Adipose tissue (tissue), 3 donors: Measurements from ENCODE around the gene RBBP5. TPM values are rescaled to one million over a fixed set of nuclear protein-coding genes. Genes with fewer than 3 reads are reported as not detected.

Source experiments
- H3K27ac ChIP-seq: one replicate; pipeline ENCODE4 v1.5.1; 2013; ENCODE audit warnings: low read depth, low read length
- WGBS, 3 donors: extraction: QIAGEN DNeasy Blood & Tissue Kit; methylation state at CpG; one replicate each; pipeline ENCODE4 v1.1.7; 2013; 5-methylcytosine and 5-hydroxymethylcytosine counted together
- polyA plus RNA-seq, 3 donors: library from polyadenylated mRNA; stranded (reverse); fragments of 200-250 nt; gene quantifications; one replicate each; pipeline ENCODE4 v1.2.3, GENCODE V29; 2013
- donor health status: healthy with polysubstance abuse.
- donor health status: Bipolar disorder and iron deficiency.
- donor health status: healthy.

RBBP5 gene
- polyA plus RNA-seq, 3 donors: 4.2 to 6.0 (median 5.6) TPM

- H3K27ac ChIP-seq: no peak overlapping the region
- 79 to 96% (median 92%) methylated on average over 4 of the region's 4 CpGs for WGBS, 3 donors
These were observed 39.3 kb downstream of the RBBP5 start for GRCh38 chr1:205082431-205082830.

GRCh38 chr1:205077934-205078311, 43.9 kb downstream of the RBBP5 start:
- WGBS, 3 donors: 68 to 90% (median 72%) methylated on average over 1 of the region's 1 CpG
- H3K27ac ChIP-seq: no peak overlapping the region

- WGBS, 3 donors: 87 to 91% (median 87%) methylated on average over 7 of the region's 7 CpGs
These were observed 44.4 kb downstream of the RBBP5 start for GRCh38 chr1:205077158-205077933.

GRCh38 chr1:205076245-205076761, 45.5 kb downstream of the RBBP5 start:
- WGBS, 3 donors: 74 to 77% (median 74%) methylated on average over 4 of the region's 4 CpGs
- H3K27ac ChIP-seq: no peak overlapping the region

More at GRCh38 chr1:205077158-205077933, 44.4 kb downstream of the RBBP5 start:
- H3K27ac ChIP-seq: no peak overlapping the region

GRCh38 chr1:205075642-205076155, 46.1 kb downstream of the RBBP5 start:
- WGBS, 3 donors: 58 to 69% (median 67%) methylated on average over 7 of the region's 7 CpGs
- no peak overlapping the region for H3K27ac ChIP-seq

GRCh38 chr1:205074513-205074912, 47.3 kb downstream of the RBBP5 start:
- no peak overlapping the region for H3K27ac ChIP-seq
- 91 to 94% (median 92%) methylated on average over 7 of the region's 7 CpGs for WGBS, 3 donors

- WGBS, 3 donors: 89 to 95% (median 93%) methylated on average over 11 of the region's 11 CpGs
- no peak overlapping the region for H3K27ac ChIP-seq
These were observed 47.7 kb downstream of the RBBP5 start for GRCh38 chr1:205074084-205074483.

GRCh38 chr1:205073511-205073910, 48.3 kb downstream of the RBBP5 start:
- WGBS, 3 donors: 86 to 87% (median 87%) methylated on average over 12 of the region's 12 CpGs
- no peak overlapping the region for H3K27ac ChIP-seq

GRCh38 chr1:205072881-205073280, 48.9 kb downstream of the RBBP5 start:
- 81 to 89% (median 88%) methylated on average over 8 of the region's 8 CpGs for WGBS, 3 donors
- no peak overlapping the region for H3K27ac ChIP-seq

- WGBS, 3 donors: 76 to 89% (median 87%) methylated on average over 9 of the region's 9 CpGs
- no peak overlapping the region for H3K27ac ChIP-seq
These were observed 49.5 kb downstream of the RBBP5 start for GRCh38 chr1:205072286-205072685.

- 75 to 93% (median 82%) methylated on average over 12 of the region's 12 CpGs for WGBS, 3 donors
- no peak overlapping the region for H3K27ac ChIP-seq
These were observed 50.0 kb downstream of the RBBP5 start for GRCh38 chr1:205071801-205072200.

- no peak overlapping the region for H3K27ac ChIP-seq
- WGBS, 3 donors: 90 to 94% (median 91%) methylated on average over 2 of the region's 2 CpGs
These were observed 50.8 kb downstream of the RBBP5 start for GRCh38 chr1:205071028-205071409.

GRCh38 chr1:205069371-205070125, 52.2 kb downstream of the RBBP5 start:
- 81 to 85% (median 83%) methylated on average over 42 of the region's 42 CpGs for WGBS, 3 donors

GRCh38 chr1:205068457-205069040, 53.2 kb downstream of the RBBP5 start:
- H3K27ac ChIP-seq: no peak overlapping the region
- 6 to 35% (median 29%) methylated on average over 2 of the region's 2 CpGs for WGBS, 3 donors

More at GRCh38 chr1:205069371-205070125, 52.2 kb downstream of the RBBP5 start:
- H3K27ac ChIP-seq: no peak overlapping the region

- 81 to 96% (median 92%) methylated on average over 4 of the region's 4 CpGs for WGBS, 3 donors
- no peak overlapping the region for H3K27ac ChIP-seq
These were observed 53.8 kb downstream of the RBBP5 start for GRCh38 chr1:205068001-205068400.

- WGBS, 3 donors: 92 to 97% (median 95%) methylated on average over 6 of the region's 6 CpGs
- H3K27ac ChIP-seq: no peak overlapping the region
These were observed 54.7 kb downstream of the RBBP5 start for GRCh38 chr1:205067031-205067430.

GRCh38 chr1:205066141-205066818, 55.5 kb downstream of the RBBP5 start:
- 50 to 77% (median 76%) methylated on average over 13 of the region's 13 CpGs for WGBS, 3 donors
- H3K27ac ChIP-seq: no peak overlapping the region

- WGBS, 3 donors: 85 to 91% (median 90%) methylated on average over 10 to 14 of the region's 14 CpGs
- no peak overlapping the region for H3K27ac ChIP-seq
These were observed 56.1 kb downstream of the RBBP5 start for GRCh38 chr1:205065666-205066065.
